Upper lobe of right lung (tissue), 1 donor: ENCODE data around the gene DNAJC1. TPM values are rescaled to one million over a fixed set of nuclear protein-coding genes. Genes with fewer than 3 reads are reported as not detected.

Experiments
- ATAC-seq: fragments of 200-7000 bp; cut with Tn5 transposase; one replicate; pipeline ENCODE4 v1.9.1; 2020; ENCODE audit warnings: mild to moderate bottlenecking, moderate library complexity
- DNase-seq: peaks from one replicate; pipeline ENCODE4 v3.0.0-alpha.2; 2020
- H3K27ac ChIP-seq: fragments of 200-600 bp; one replicate; pipeline ENCODE4 v1.8.0; 2022
- H3K27me3 ChIP-seq: fragments of 200-600 bp; one replicate; pipeline ENCODE4 v1.8.0; 2022; ENCODE audit warnings: mild to moderate bottlenecking
- H3K36me3 ChIP-seq: fragments of 200-600 bp; one replicate; pipeline ENCODE4 v1.8.0; 2022
- H3K4me1 ChIP-seq: fragments of 200-600 bp; one replicate; pipeline ENCODE4 v1.8.0; 2022
- H3K4me3 ChIP-seq: fragments of 200-600 bp; one replicate; pipeline ENCODE4 v1.8.0; 2022; ENCODE audit warnings: mild to moderate bottlenecking
- H3K9me3 ChIP-seq: fragments of 200-600 bp; one replicate; pipeline ENCODE4 v1.8.0; 2022
- intact Hi-C: fragments of 100-400 bp; cut with DNase I; formaldehyde crosslinking; loops from one replicate; pipeline ENCODE4 v1.11.0; 2022
- total RNA-seq: library from RNA; stranded (reverse); fragmentation: NEBNext Ultra II Directional; extraction: Animal tissue kit (Norgen Biotek cat#: 25700); gene quantifications from one replicate; pipeline ENCODE4 v1.2.1, GENCODE V29; 2021
- TF ChIP-seq, protein P1 (sequence below): fragments of 200-600 bp; IDR thresholded peaks from one replicate; pipeline ENCODE4 v1.8.0; 2022; ENCODE audit warnings: antibody characterized with exemption
- donor health status: DM: no; HTN: yes; CAD: no; lungs with severe emphysema.

Gene DNAJC1
- total RNA-seq, 1 donor from 2014 or later: 32.7 TPM

DNA sequence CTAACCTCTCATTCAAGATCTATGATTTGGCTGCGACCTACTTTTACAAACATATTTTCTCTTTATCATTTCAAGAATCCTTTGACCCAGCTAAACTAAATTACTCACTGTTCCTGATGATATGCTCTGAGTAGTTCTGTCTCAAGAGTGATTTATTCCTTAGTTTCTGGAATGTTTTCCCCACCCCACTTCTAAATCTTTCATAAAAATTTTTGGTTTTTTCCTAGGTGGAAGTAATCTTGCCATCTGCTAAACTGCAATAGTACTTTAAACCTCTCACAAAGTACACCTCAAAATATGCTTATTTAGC is 170.8 kb downstream of the DNAJC1 start:
- H3K27me3 ChIP-seq: no peaks in the 10 kb centered on the region
- peaks cover 18% of the 10 kb centered on the region for H3K9me3 ChIP-seq
- TF ChIP-seq, protein P1, sequence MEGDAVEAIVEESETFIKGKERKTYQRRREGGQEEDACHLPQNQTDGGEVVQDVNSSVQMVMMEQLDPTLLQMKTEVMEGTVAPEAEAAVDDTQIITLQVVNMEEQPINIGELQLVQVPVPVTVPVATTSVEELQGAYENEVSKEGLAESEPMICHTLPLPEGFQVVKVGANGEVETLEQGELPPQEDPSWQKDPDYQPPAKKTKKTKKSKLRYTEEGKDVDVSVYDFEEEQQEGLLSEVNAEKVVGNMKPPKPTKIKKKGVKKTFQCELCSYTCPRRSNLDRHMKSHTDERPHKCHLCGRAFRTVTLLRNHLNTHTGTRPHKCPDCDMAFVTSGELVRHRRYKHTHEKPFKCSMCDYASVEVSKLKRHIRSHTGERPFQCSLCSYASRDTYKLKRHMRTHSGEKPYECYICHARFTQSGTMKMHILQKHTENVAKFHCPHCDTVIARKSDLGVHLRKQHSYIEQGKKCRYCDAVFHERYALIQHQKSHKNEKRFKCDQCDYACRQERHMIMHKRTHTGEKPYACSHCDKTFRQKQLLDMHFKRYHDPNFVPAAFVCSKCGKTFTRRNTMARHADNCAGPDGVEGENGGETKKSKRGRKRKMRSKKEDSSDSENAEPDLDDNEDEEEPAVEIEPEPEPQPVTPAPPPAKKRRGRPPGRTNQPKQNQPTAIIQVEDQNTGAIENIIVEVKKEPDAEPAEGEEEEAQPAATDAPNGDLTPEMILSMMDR: no peak
- H3K36me3 ChIP-seq: no peaks in the 10 kb centered on the region
- ATAC-seq (no peak), DNase-seq (no peak)
- intact Hi-C loops: no loop called here
- no peak overlapping the region for H3K27ac ChIP-seq
- no peak overlapping the region for H3K4me3 ChIP-seq
- H3K4me1 ChIP-seq: no peaks in the 10 kb centered on the region

DNA sequence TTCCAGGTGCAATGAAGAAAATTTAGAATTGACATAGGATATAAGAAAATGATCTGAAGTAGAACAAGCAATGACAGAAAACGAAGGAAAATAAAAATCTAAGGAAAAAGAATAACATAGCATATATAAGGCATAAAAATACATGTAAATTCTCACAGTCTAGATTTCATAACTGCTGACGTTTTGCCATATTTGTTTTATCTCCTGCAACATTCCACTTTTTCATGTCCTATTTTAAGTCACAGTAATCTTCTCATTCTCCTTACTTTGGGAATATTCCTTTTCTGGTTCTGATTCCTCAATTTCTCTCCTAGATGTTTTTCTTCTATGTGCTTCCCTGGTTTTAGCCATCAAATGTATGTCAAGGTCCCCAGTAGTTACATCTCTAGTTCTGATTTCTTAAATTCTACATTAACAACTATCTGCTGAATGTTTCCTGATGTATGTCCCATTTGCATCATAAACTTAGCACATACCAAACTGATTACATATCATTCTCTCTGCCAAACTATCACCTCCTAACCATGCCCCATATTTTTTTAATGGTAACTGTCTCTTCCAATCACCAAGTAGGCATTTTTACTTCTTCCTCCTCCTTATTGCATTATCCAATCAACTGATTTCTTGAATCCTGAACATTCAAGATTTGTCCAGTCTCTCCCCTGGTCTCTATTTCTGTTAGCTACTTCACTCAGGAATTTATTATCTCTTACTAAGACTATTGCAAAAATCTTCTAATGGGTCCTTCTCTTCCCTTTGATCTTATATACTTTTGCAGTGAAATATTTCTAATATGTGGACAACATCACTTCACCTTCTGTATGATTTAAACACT is 171.3 kb downstream of the DNAJC1 start:
- H3K27ac ChIP-seq: no peak overlapping the region
- peaks cover 24% of the 10 kb centered on the region for H3K9me3 ChIP-seq
- H3K4me3 ChIP-seq: no peak overlapping the region
- no peaks in the 10 kb centered on the region for H3K27me3 ChIP-seq
- intact Hi-C loops: no loop called here
- H3K4me1 ChIP-seq: no peaks in the 10 kb centered on the region
- ATAC-seq (no peak), DNase-seq (no peak)
- H3K36me3 ChIP-seq: no peaks in the 10 kb centered on the region
- TF ChIP-seq, protein P1: no peak

DNA sequence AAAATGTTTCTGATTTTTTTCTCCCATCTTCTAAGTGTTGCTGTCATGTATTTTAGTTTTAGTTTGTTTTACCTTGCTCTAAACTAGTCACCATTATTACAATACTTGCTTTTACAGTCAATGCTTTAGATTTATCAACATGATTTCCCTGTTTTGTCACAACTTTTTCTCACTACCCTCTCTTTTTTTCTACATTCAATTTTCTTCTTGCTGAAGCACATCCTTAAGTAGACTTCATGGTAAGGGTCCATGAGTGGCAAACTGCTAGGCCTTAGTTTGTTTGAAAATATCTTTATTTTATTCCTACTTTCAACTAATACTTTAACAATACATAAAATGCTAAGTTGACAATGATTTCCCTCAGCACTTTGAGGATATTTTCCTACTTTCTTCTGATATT is 173.5 kb downstream of the DNAJC1 start:
- H3K27ac ChIP-seq: no peak overlapping the region
- H3K4me3 ChIP-seq: no peak overlapping the region
- H3K9me3 ChIP-seq: peaks cover 43% of the 10 kb centered on the region
- DNase-seq (no peak), ATAC-seq (no peak)
- intact Hi-C loops: no loop called here
- TF ChIP-seq, protein P1: no peak
- H3K36me3 ChIP-seq: no peaks in the 10 kb centered on the region
- H3K4me1 ChIP-seq: no peaks in the 10 kb centered on the region
- no peaks in the 10 kb centered on the region for H3K27me3 ChIP-seq

DNA sequence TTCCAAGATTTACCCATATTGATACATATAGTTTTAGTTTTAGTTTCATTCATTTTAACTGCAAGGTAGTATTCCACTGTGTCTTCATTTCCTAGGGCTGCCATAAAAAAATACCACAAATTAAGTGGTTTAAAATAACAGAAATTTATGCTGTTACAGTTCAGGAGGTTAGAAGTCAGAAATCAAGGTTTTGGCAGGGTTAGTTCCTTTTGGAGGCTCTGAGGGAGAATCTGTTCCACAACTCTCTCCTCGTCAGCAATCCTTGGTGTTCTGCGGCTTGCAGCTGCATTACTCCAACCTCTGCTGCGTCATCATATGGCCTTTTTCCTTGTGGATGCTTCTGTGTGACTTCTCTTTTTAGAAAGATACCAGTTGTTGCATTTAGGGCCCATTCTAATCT is 176.2 kb downstream of the DNAJC1 start:
- ATAC-seq (no peak), DNase-seq (no peak)
- intact Hi-C loops: no loop called here
- Histone ChIP-seq H3K4me3 (no peak overlapping the region), H3K27me3 (no peaks in the 10 kb centered on the region), H3K36me3 (no peaks in the 10 kb centered on the region), H3K4me1 (no peaks in the 10 kb centered on the region), H3K9me3 (peaks cover 33% of the 10 kb centered on the region), H3K27ac (no peak overlapping the region)
- TF ChIP-seq, protein P1: no peak

DNA sequence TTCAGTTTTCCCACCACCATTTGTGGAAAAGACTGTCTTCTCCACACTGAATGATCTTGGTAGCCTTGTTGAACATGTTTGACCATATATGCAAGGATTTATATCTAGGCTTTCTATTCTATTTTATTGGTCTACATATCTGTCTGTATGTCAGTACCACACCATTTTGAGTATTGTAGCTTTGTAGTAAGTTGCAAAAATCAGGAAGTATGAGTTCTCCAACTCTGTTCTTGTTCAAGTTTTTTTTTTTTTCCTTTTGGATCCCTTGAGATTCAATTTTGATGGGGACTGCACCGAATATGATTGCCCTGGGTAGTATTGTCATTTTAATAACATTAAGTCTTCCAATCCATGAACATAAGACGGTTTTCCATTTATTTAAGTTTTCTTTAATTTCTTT is 176.8 kb downstream of the DNAJC1 start:
- Histone ChIP-seq H3K36me3 (no peaks in the 10 kb centered on the region), H3K27me3 (no peaks in the 10 kb centered on the region), H3K27ac (no peak overlapping the region), H3K4me3 (no peak overlapping the region), H3K4me1 (no peaks in the 10 kb centered on the region), H3K9me3 (peaks cover 33% of the 10 kb centered on the region)
- intact Hi-C loops: no loop called here
- TF ChIP-seq, protein P1: no peak
- ATAC-seq (no peak), DNase-seq (no peak)

DNA sequence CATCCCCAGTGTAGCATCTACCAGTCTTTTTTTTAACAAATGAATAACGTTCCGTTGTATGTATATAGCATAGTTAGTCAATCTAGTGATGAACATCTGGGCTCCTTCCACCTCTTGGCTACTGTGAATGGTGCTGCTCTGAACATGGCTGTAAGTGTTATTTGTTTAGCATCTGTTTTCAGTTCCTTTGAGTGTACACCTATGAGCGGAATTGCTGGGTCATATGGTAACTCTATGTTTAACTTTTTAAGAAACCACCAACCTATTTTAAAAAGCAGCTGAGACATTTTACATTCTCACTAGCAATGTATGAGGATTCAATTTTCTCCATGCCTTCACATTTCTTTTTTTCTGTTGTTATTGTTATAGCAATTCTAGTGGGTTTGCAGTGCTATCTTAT is 178.2 kb downstream of the DNAJC1 start:
- intact Hi-C loops: no loop called here
- ATAC-seq (no peak), DNase-seq (no peak)
- Histone ChIP-seq H3K36me3 (no peaks in the 10 kb centered on the region), H3K4me3 (no peak overlapping the region), H3K4me1 (no peaks in the 10 kb centered on the region), H3K9me3 (peaks cover 33% of the 10 kb centered on the region), H3K27me3 (no peaks in the 10 kb centered on the region), H3K27ac (no peak overlapping the region)
- TF ChIP-seq, protein P1: no peak
